KMS-11 (cell line): ENCODE measurements around the gene ERAL1.

ENCODE experiments used
- H2AFZ ChIP-seq: fragments of 200-600 bp; sonication (generic); 2 replicates; pipeline ENCODE4 v1.6.1; 2016; ENCODE audit warnings: antibody characterized with exemption, mixed run types, low read depth
- H3K27ac ChIP-seq: fragments of 200-600 bp; sonication (generic); 2 replicates; pipeline ENCODE4 v1.6.1; 2016; ENCODE audit warnings: mild to moderate bottlenecking, mixed run types
- H3K27me3 ChIP-seq: fragments of 200-600 bp; sonication (generic); 2 replicates; pipeline ENCODE4 v1.6.1; 2017; ENCODE audit warnings: mild to moderate bottlenecking, low read depth, mixed run types, moderate library complexity; ENCODE audit not compliant: insufficient read depth
- H3K36me3 ChIP-seq: fragments of 200-600 bp; sonication (generic); 2 replicates; pipeline ENCODE4 v1.6.1; 2017; ENCODE audit warnings: mild to moderate bottlenecking, mixed run types; ENCODE audit not compliant: insufficient read depth
- H3K4me1 ChIP-seq: fragments of 200-600 bp; sonication (generic); 2 replicates; pipeline ENCODE4 v1.6.1; 2016; ENCODE audit warnings: mild to moderate bottlenecking, low read depth, mixed run types; ENCODE audit not compliant: poor library complexity, severe bottlenecking
- H3K4me2 ChIP-seq: fragments of 200-600 bp; sonication (generic); 2 replicates; pipeline ENCODE4 v1.7.0; 2016; ENCODE audit warnings: mild to moderate bottlenecking, mixed run types
- H3K4me3 ChIP-seq: fragments of 200-600 bp; sonication (generic); IDR thresholded peaks from 2 replicates; pipeline ENCODE4 v1.6.1; 2017; ENCODE audit warnings: low read depth, low read length, mixed read lengths; ENCODE audit not compliant: insufficient read depth
- H3K79me2 ChIP-seq: fragments of 200-600 bp; sonication (generic); 2 replicates; pipeline ENCODE4 v1.6.1; 2016; ENCODE audit warnings: low read depth, mixed run types; ENCODE audit not compliant: insufficient read depth
- H3K9ac ChIP-seq: fragments of 200-600 bp; sonication (generic); 2 replicates; pipeline ENCODE4 v1.6.1; 2016; ENCODE audit warnings: mild to moderate bottlenecking, mixed run types
- H4K20me1 ChIP-seq: fragments of 200-600 bp; sonication (generic); 2 replicates; pipeline ENCODE4 v1.6.1; 2016; ENCODE audit warnings: mild to moderate bottlenecking, mixed run types; ENCODE audit not compliant: insufficient read depth
- TF ChIP-seq, protein P1 (sequence below): fragments of 200-600 bp; sonication (generic); conservative IDR thresholded peaks from 2 replicates; pipeline ENCODE4 v1.6.1; 2017; ENCODE audit warnings: low read depth, mild to moderate bottlenecking, antibody characterized with exemption, low read length, moderate library complexity, mixed read lengths

The ERAL1 gene

DNA sequence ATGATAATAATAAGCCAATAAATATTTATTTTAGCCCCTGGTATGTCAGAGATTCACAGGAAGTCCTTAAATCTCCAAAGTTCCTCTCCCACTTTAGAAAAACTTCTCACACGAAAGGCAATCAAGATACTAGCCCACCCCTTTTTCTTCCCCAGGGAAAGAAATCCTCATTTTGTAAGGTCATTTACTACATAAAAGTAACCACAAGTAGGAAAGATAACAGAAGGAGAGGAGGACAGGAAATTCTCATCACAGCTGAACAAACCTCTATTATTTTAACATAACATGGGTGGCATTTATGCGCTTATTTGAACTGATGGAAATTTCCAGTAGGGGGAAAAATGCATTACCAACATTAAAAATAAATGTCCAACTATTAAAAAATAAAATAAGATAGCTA lies 15.6 kb upstream of the ERAL1 start:
- H4K20me1 ChIP-seq: no peaks in the 10 kb centered on the region
- no peak overlapping the region for H3K27ac ChIP-seq
- peaks cover 50% of the 10 kb centered on the region for H3K79me2 ChIP-seq

DNA sequence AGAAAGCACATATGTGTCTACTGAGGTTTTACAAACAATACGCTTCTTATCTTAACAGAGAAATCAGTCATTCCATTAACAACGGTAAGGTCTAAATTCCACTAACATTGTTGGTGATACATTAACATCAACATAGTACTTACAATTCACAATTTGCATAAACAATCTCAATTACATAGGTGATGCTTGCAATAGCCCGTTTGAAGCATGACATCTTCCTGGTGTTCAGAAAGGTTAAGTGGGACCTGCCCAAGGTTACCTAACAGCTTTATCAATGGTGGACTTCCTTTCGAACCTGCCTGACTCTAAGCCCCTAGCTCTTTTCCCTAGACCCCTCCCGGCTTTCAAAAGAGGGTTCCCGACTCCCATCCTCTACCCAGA lies 12.9 kb upstream of the ERAL1 start:
- no peaks in the 10 kb centered on the region for H3K36me3 ChIP-seq
- H3K4me2 ChIP-seq: peak overlapping the region; percentile 43
- H2AFZ ChIP-seq: peak overlapping the region; percentile 94
- TF ChIP-seq, protein P1, sequence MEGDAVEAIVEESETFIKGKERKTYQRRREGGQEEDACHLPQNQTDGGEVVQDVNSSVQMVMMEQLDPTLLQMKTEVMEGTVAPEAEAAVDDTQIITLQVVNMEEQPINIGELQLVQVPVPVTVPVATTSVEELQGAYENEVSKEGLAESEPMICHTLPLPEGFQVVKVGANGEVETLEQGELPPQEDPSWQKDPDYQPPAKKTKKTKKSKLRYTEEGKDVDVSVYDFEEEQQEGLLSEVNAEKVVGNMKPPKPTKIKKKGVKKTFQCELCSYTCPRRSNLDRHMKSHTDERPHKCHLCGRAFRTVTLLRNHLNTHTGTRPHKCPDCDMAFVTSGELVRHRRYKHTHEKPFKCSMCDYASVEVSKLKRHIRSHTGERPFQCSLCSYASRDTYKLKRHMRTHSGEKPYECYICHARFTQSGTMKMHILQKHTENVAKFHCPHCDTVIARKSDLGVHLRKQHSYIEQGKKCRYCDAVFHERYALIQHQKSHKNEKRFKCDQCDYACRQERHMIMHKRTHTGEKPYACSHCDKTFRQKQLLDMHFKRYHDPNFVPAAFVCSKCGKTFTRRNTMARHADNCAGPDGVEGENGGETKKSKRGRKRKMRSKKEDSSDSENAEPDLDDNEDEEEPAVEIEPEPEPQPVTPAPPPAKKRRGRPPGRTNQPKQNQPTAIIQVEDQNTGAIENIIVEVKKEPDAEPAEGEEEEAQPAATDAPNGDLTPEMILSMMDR: no peak
- H3K79me2 ChIP-seq: peaks cover 42% of the 10 kb centered on the region
- peaks cover 11% of the 10 kb centered on the region for H3K4me1 ChIP-seq
- no peak overlapping the region for H3K4me3 ChIP-seq
- H3K9ac ChIP-seq: peak overlapping the region; percentile 54; the same call in 1 of the 2 replicates
- no peaks in the 10 kb centered on the region for H4K20me1 ChIP-seq
- H3K27ac ChIP-seq: peak overlapping the region; percentile 16; the same call in 1 of the 2 replicates
- no peaks in the 10 kb centered on the region for H3K27me3 ChIP-seq

More for the DNA sequence above, 15.6 kb upstream of the ERAL1 start:
- no peaks in the 10 kb centered on the region for H3K27me3 ChIP-seq
- H3K4me3 ChIP-seq: no peak overlapping the region
- H3K4me2 ChIP-seq: no peak overlapping the region
- no peaks in the 10 kb centered on the region for H3K36me3 ChIP-seq
- H3K4me1 ChIP-seq: peaks cover 11% of the 10 kb centered on the region
- TF ChIP-seq, protein P1: no peak
- H2AFZ ChIP-seq: no peak overlapping the region
- H3K9ac ChIP-seq: no peak overlapping the region

DNA sequence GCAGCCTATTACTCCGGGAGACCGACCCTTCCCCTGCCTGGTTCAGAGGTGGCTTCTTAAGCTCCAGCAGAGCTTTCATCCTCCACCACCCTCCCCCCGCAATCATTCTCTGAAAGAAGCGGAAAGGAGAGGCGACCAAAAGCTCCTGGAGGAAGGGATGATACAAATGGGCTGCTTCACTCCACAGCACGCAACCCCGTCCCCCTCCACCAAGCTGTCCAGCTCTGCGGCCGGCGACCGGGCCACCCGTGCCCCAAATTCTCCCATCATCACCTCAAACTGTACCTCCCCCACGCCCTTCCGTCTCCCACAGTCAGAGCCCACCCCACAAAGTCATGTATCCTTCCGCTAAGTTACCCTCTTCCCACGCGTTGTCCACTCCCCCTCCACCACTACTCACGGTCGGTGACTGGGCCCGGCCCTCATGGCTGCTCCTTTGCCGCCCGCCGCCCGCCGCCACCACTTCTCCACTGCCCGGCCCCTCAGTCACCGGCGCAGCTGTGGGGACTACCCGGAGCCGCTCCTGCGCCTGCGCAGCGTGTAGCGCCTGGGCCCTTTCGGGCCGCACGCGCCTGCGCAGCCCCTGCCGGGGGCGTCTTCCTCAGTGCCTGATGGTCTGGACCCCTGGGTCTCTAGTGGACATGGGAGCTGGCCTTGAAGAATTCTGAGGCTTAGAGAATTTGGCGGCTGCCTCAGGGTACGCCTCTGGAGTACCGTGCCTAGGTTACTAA lies 12.4 kb upstream of the ERAL1 start, which contains the start of gene FAM222B:
TSS of gene FAM222B (minus strand) at position 509 of the 731 bp plus-strand sequence. CDS start 76,123 bp downstream, outside the sequence.
- H3K4me1 ChIP-seq: peaks cover 11% of the 10 kb centered on the region
- peak within 1 kb of the TSS; percentile 54; the same call in 1 of the 2 replicates for H3K9ac ChIP-seq
- H3K4me2 ChIP-seq: peak within 1 kb of the TSS; percentile 50
- H4K20me1 ChIP-seq: no peaks in the 10 kb centered on the region
- no peak within 1 kb of the TSS for H3K4me3 ChIP-seq
- H3K36me3 ChIP-seq: no peaks in the 10 kb centered on the region
- H3K27me3 ChIP-seq: no peaks in the 10 kb centered on the region
- peak within 1 kb of the TSS; percentile 94 for H2AFZ ChIP-seq
- peak within 1 kb of the TSS; percentile 16; the same call in 1 of the 2 replicates for H3K27ac ChIP-seq
- TF ChIP-seq, protein P1: no peak
- peaks cover 40% of the 10 kb centered on the region for H3K79me2 ChIP-seq

DNA sequence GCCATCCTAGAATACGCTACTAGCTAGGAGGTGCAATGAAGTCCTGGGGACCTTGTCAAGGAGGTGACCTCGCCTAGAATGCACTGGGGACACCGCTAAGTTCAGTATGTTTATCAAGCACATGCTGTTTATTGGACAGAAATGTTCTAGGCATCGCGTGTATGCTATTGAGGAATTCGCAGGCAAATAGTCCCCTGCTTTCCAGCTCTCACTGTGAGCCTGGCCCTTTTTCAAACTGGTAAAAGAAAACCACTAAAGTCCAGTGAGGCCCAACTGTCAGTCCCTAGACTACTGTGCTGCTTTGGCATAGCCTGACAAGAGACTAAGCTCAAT lies 11.0 kb upstream of the ERAL1 start:
- Histone ChIP-seq H4K20me1 (no peaks in the 10 kb centered on the region), H2AFZ (no peak overlapping the region), H3K4me1 (peaks cover 11% of the 10 kb centered on the region), H3K27me3 (no peaks in the 10 kb centered on the region), H3K79me2 (peaks cover 31% of the 10 kb centered on the region), H3K9ac (no peak overlapping the region), H3K4me2 (no peak overlapping the region), H3K27ac (no peak overlapping the region), H3K4me3 (no peak overlapping the region), H3K36me3 (no peaks in the 10 kb centered on the region)
- TF ChIP-seq, protein P1: no peak
